ENCODE measurements around the gene TASOR.

The TASOR gene

GRCh38 chr3:56667973-56668579, 15.0 kb downstream of the TASOR start:
- Mint-ChIP-seq H3K27me3 (no peaks in the 10 kb centered on the region), H3K4me1 (ENCODE audit: low read depth) (peaks cover 37% of the 10 kb centered on the region), H3K9me3 (no peaks in the 10 kb centered on the region), H3K27ac (peak overlapping the region; percentile 54), H3K36me3 (ENCODE audit: low read depth) (peaks cover 95% of the 10 kb centered on the region), H3K4me3 (no peak overlapping the region)
- no peak for DNase-seq

GRCh38 chr3:56664823-56665222, 18.2 kb downstream of the TASOR start:
- peaks cover 92% of the 10 kb centered on the region for H3K36me3 Mint-ChIP-seq (ENCODE audit: low read depth)
- H3K9me3 Mint-ChIP-seq, result no peaks in the 10 kb centered on the region
- no peak overlapping the region for H3K4me3 Mint-ChIP-seq
- H3K27ac Mint-ChIP-seq, result peak overlapping the region; percentile 65
- peaks cover 32% of the 10 kb centered on the region for H3K4me1 Mint-ChIP-seq (ENCODE audit: low read depth)
- DNase-seq, result no peak
- H3K27me3 Mint-ChIP-seq, result no peaks in the 10 kb centered on the region

- DNase-seq, result no peak
- Mint-ChIP-seq H3K4me3 (no peak overlapping the region), H3K9me3 (no peaks in the 10 kb centered on the region), H3K36me3 (ENCODE audit: low read depth) (peaks cover 94% of the 10 kb centered on the region), H3K27me3 (no peaks in the 10 kb centered on the region), H3K27ac (peak overlapping the region; percentile 34), H3K4me1 (ENCODE audit: low read depth) (peaks cover 38% of the 10 kb centered on the region)
Observed at GRCh38 chr3:56655709-56656108, 27.4 kb downstream of the TASOR start.

GRCh38 chr3:56654460-56654859, 28.6 kb downstream of the TASOR start:
- peaks cover 94% of the 10 kb centered on the region for H3K36me3 Mint-ChIP-seq (ENCODE audit: low read depth)
- H3K27me3 Mint-ChIP-seq, result no peaks in the 10 kb centered on the region
- peak overlapping the region; percentile 62 for H3K27ac Mint-ChIP-seq
- no peak overlapping the region for H3K4me3 Mint-ChIP-seq
- no peaks in the 10 kb centered on the region for H3K9me3 Mint-ChIP-seq
- peaks cover 44% of the 10 kb centered on the region for H3K4me1 Mint-ChIP-seq (ENCODE audit: low read depth)
- no peak for DNase-seq

- Mint-ChIP-seq H3K36me3 (ENCODE audit: low read depth) (peaks cover 90% of the 10 kb centered on the region), H3K4me1 (ENCODE audit: low read depth) (peaks cover 33% of the 10 kb centered on the region), H3K27ac (no peak overlapping the region), H3K4me3 (no peak overlapping the region), H3K9me3 (no peaks in the 10 kb centered on the region), H3K27me3 (no peaks in the 10 kb centered on the region)
- no peak for DNase-seq
Observed at GRCh38 chr3:56645407-56645806, 37.7 kb downstream of the TASOR start.

GRCh38 chr3:56633602-56634535, 49.2 kb downstream of the TASOR start:
- no peak for DNase-seq
- Mint-ChIP-seq H3K9me3 (no peaks in the 10 kb centered on the region), H3K27me3 (no peaks in the 10 kb centered on the region), H3K36me3 (ENCODE audit: low read depth) (peaks cover 86% of the 10 kb centered on the region), H3K4me3 (no peak overlapping the region), H3K27ac (peak overlapping the region; percentile 8), H3K4me1 (ENCODE audit: low read depth) (peaks cover 18% of the 10 kb centered on the region)

Measured in activated T-cell treated with anti-CD3 and anti-CD28 coated beads, Interleukin-2, amount 50 U/mL, for 24 hours (primary cell).